IPS DF 19.7 (cell line): ENCODE measurements around the gene RBM33.

Source experiments
- DNase-seq: peaks from one replicate; pipeline ENCODE4 v3.0.0-alpha.2; 2013; ENCODE audit warnings: low read depth, low spot score

The RBM33 gene

GRCh38 chr7:155745737-155746136 is 101.3 kb downstream of the RBM33 start:
- DNase-seq = no peak

DNA sequence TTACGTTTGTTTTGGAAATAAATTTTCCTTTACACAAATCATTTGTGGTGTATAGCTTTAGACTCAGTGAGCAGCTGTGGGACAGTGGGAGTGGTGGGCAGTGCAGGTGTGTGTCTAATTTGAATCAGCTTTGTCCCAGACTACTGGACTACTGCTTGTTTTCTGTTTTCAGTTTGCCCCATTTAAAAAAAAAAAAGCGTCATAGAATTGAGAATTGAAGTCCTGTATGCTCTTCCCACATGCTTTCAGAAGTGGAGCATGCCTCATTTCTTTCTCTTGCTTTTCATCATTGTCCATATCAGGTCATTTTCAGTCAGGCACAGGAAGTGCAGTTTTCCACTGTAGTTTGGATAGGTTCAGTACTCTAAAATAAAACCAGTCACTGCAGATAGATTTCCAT is 101.7 kb downstream of the RBM33 start:
- no peak for DNase-seq

DNA sequence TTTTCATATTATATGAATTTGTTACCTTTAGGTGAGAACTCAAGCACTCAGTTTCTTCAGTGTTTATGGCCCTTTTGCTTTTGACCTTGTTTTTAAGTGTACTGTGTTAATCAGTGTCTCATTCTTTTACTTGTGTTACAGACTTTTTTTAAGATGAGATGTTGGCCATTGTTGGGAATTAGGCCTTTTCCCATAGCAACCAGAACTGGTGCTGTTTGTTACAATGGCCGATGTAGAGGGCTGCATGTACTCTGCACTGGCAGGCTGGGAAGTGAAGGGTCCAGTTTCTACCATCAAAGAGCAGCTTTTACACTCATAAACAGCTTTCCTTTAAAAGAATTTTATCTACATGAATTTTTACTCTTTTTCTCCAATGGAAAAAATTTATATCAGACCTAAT is 102.7 kb downstream of the RBM33 start:
- DNase-seq = no peak

DNA sequence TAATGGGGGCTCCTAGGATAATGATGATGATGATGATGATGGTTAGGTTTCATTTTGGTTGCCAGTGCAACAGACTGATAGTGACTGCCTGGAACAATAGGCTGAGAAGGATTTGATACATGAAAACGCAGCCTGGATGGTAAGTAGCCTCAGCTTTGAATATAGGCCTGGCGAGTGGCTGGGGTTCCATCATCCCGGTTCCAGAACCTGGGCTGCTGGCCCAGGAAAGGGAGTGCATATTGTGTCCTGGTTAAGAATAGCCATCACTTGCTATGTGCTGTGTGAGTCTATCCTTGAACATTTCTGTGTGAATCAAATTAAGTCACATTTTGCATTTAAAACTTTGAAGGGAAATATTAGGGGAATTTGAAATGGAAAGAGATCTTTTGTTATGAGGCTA is 105.1 kb downstream of the RBM33 start:
- no peak for DNase-seq

- no peak for DNase-seq
Observed at GRCh38 chr7:155750255-155751125, 106.0 kb downstream of the RBM33 start.

- no peak for DNase-seq
Observed at GRCh38 chr7:155751409-155751808, 106.9 kb downstream of the RBM33 start.

GRCh38 chr7:155752756-155753445 is 108.4 kb downstream of the RBM33 start:
- no peak for DNase-seq

GRCh38 chr7:155753446-155753965 is 109.0 kb downstream of the RBM33 start:
- no peak for DNase-seq

DNA sequence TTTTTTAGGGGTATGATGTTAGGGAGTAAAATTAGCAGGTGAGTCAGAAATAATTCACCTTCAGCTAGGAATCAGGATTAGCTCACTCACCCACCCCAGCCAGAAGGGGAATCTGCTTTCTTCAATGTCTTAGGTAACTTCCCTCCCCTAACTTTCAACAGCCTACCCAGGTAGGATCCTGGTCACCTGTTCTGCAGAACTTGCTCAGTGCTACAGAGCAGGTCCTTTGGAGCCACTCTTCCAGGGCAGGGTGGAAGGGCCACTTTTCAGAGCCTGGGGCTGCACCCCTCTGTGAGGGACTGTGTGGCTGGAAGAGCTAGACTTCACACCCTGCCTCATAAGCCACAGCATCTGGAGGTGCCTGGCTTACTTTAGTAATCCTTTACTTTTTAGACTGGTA is 109.7 kb downstream of the RBM33 start:
- no peak for DNase-seq

- no peak for DNase-seq
Observed at GRCh38 chr7:155755026-155755425, 110.6 kb downstream of the RBM33 start.

- no peak for DNase-seq
Observed at GRCh38 chr7:155756322-155756721, 111.9 kb downstream of the RBM33 start.

DNA sequence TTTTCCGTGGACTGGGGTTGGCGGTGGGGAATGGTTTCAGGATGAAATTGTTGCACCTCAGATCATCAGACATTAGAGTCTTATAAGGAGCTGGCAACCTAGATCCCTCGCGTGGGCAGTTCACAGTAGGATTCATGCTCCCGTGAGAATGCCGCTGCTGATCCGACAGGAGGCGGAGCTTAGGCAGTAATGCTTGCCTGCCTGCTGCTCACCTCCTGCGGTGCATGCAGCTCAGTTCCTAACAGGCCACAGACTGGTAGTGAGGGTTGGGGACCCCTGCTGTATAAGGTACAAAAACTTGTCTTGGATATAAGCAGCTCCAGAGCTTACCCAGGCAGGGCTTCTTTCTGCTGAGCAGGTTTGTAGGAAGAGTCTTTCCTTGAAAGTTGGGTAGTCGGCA is 113.9 kb downstream of the RBM33 start:
- DNase-seq = no peak

DNA sequence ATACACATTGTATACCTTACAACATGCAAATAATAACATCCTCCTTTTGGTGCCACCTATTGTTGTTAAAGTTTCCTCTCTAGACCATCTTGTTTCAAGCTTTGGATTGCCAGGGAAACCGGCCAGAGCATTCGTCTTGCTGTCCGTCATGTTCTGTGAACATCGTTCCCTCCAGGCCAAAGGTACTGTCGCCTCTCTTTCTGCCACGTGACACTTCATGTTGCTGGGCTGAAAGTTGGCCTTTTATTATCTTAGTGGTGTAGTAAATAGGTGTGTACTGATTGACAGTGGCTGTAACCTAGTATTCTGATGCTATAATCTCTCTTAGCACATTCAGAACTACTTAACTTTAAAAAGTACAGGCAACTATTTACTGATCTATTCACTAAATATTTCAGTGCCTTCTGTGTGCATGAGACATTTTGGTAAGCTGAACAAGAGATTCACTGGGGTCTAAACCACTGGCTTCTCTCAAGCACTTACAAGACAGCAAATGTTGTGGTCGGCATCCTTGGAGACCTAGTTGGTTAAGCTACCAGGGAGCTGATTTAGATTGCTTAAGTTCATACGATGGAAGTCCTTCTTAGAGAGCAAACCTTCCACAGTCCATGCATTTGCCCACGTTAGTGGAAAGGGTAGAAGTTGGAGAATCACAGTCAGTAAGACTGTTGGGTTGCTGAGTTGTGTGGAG is 115.4 kb downstream of the RBM33 start:
- no peak for DNase-seq

DNA sequence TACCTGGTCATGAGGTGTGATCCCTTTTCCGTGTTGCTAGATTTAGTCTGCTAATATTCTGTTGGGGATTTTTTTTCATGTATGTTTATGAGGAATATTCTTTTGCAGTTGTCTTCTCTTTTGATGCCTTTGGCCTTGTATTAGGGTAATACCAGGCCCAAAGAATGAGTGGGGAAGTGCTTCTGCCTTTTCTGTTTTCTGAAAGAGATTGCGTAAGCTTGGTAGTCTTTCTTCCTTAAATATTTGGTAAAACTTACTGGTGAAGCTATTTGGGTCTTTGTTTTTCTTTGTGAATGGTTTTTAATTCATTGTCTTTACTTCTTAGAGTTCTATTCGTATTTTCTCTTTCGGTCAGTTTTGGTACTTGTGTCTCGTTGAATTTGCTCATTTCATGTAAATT is 116.7 kb downstream of the RBM33 start:
- DNase-seq = no peak

DNA sequence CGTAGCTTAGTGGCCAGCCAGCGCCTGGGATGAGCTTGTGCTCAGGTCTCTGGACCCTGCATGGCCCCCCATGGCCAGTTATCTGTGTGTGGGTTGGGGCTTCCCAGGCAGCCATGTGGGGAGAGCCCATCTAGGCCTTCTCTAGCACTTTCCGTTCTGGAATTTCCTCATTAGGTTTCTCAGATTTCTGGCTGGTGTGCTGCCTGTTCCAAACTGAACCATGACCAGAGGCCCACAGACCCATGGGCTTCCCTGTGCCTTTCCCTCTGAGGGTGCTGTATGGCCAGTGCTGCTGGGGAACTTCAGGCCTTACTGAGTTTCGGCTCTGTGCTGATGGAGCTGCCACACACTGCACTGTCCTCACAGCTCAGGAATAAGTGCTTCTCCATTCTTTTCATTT is 117.6 kb downstream of the RBM33 start:
- DNase-seq = no peak

DNA sequence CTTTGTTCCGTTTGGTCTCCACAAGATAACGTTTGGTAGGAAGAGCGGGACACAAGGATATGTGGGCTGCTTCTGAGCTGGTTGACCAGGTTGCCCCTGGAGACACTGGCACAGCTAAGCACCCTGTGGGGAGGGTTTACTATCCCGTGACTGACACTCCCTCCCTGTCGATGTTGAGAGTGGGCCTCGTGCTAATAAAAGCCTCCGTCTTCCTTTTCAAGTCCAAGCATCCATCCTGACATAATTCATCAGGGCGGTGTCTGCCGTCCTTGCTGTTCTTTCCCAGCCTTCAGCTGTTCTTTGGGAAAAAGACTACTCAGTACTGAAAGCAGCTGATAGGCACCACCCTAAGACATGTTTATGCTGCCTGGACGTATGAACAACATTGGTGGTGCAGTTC is 118.2 kb downstream of the RBM33 start:
- DNase-seq = no peak

DNA sequence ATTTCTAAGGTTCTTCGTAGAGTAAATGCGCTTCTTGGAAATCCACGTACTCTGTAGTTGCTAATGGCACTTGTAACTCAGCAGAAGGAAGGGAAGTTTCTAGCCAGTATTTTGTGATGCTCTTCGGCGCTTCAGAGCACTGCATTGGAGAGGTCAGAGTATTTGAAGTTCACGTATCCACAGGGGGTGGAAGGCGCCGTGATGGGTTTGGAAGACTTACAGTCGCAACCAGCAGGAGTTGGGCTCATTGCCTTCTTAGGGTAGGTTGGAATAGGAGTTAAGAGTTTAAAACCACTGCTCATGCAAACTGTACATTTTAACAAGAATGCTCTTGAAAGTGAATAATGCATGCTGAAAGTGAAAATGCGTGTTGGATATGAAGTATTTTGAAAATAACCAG is 118.7 kb downstream of the RBM33 start:
- no peak for DNase-seq

GRCh38 chr7:155763691-155764437 is 119.4 kb downstream of the RBM33 start:
- no peak for DNase-seq

DNA sequence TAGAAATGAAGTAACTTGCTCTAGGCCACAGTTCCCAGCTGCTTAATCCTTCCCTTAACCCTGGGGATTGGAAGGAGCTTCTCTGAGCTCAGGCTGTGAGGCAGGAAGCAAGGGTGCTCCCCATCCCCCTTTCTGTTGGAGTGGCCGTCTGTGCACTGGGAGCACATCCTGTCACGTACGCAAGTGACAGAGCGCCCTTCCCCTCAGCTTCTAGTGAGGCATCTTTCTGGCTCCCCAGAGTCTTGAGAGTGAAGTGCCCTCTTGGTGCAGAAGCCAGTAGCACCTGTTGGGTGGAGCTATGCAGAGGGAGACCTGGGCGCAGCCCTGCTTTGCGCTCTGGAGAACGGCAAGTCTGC is 120.0 kb downstream of the RBM33 start:
- DNase-seq = no peak

DNA sequence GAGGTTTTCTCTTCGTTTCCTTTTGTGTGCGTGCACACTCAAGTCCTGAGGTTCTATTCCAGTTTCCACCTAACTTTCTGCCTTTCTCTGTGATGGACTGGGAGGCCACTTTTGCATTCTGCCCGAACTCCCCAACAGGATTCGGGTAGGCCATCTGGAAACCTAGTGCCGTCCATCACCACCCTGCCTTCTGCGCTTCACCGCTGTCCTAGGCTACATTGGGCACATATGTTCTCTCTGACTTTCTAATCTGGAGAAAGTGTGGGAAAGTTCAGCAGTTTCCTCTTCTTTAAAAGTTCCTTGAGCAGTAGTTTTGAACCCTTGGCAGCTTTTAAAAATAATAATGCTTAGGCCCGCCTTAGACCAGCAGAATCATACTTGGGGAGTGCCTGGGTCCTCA is 121.0 kb downstream of the RBM33 start:
- DNase-seq = no peak

- DNase-seq = no peak
Observed at GRCh38 chr7:155766386-155766785, 121.9 kb downstream of the RBM33 start.
